Esophagus squamous epithelium (tissue), 5 donors: ENCODE data around the gene PEAR1. TPM values are rescaled to one million over a fixed set of nuclear protein-coding genes. Genes with fewer than 3 reads are reported as not detected.

Experiments used
- DNase-seq: peaks from one replicate; lab custom pipeline; 2025; lab: John Stamatoyannopoulos, UW
- H3K27ac ChIP-seq, 4 donors: fragments of 200-600 bp; sonication (generic); one replicate each; pipeline ENCODE4 v1.5.1; 2016 to 2019; ENCODE audit warnings: mild to moderate bottlenecking in 1 of 4
- H3K27me3 ChIP-seq, 4 donors: fragments of 200-600 bp; sonication (generic); 1 replicate in 3 of 4; 2 replicates in 1 of 4; pipeline versions ENCODE4 v1.5.1 to v1.6.0; 2017 to 2021; ENCODE audit warnings: antibody characterized with exemption in 1 of 4
- H3K36me3 ChIP-seq, 3 donors: fragments of 200-600 bp; sonication (generic); one replicate each; pipeline ENCODE4 v1.5.1; 2016 to 2019
- H3K4me1 ChIP-seq, 3 donors: fragments of 200-600 bp; sonication (generic); one replicate each; pipeline ENCODE4 v1.5.1; 2017 to 2019
- H3K4me3 ChIP-seq, 4 donors: fragments of 200-600 bp; sonication (generic); 1 replicate in 3 of 4; 2 replicates in 1 of 4; pipeline ENCODE4 v1.5.1; 2016 to 2019; ENCODE audit warnings: mild to moderate bottlenecking in 2 of 4, moderate library complexity in 1 of 4
- H3K9me3 ChIP-seq, 3 donors: fragments of 200-600 bp; sonication (generic); one replicate each; pipeline ENCODE4 v1.5.1; 2016 to 2019
- CTCF ChIP-seq, 6 experiments: fragments of 450-650 bp in 4 of 6; fragments of 200-600 bp in 2 of 6; sonication (generic) in 2 of 6; IDR thresholded peaks; one replicate each; pipeline ENCODE4 v1.5.1; 2016 to 2019; ENCODE audit warnings: antibody characterized with exemption in 6 of 6, mild to moderate bottlenecking in 4 of 6, moderate library complexity in 4 of 6
- POLR2A ChIP-seq, 4 donors: fragments of 450-650 bp; IDR thresholded peaks; one replicate each; pipeline ENCODE4 v1.6.1; 2017; ENCODE audit warnings: antibody characterized with exemption in 4 of 4, mild to moderate bottlenecking in 4 of 4, moderate library complexity in 3 of 4
- WGBS, 2 donors: methylation state at CpG; one replicate each; pipeline ENCODE4 v1.1.5; 2018; 5-methylcytosine and 5-hydroxymethylcytosine counted together
- intact Hi-C: fragments of 100-400 bp; cut with DNase I; formaldehyde crosslinking; loops from one replicate; pipeline ENCODE4 v1.15.0; 2022
- total RNA-seq, 4 donors: library from RNA; depleted of rRNA; stranded (reverse); fragments of >200 nt; gene quantifications; one replicate each; pipeline ENCODE4 v1.1.0, GENCODE V29; 2016
- donor health status: DM: yes; HTN: yes; CAD: no.

The PEAR1 gene
- total RNA-seq, 4 donors from 2014 or later: 1.1 to 4.6 (median 2.7) TPM

GRCh38 chr1:156881101-156881500, 12.4 kb upstream of the PEAR1 start:
- peaks cover 0 to 88% (median 0%) of the 10 kb centered on the region in 4 donors for H3K27me3 ChIP-seq

DNA sequence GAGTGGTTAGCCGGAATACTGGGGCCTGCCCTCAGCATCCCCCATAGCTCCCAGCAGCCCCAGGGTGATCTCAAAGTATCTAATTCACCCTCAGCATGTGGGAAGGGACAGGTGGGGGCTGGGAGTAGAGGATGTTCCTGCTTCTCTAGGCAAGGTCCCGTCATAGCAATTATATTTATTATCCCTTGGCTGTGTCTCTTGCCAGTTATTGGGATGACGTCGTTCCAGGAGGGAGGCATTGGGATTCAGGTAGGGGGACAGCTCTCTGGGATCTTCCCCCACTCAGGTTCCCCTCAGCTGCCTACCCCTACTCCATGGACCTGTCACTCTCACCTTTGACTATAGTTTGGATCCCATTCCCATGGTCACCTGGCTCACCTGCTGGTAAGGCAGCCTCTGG, 11.9 kb upstream of the PEAR1 start:
- 70% methylated on average over 4 of the region's 4 CpGs; no CpG with 5 or more reads in 1 of the 2 donors for WGBS, 2 donors
- H3K9me3 ChIP-seq: no peaks in the 10 kb centered on the region

More at GRCh38 chr1:156881101-156881500, 12.4 kb upstream of the PEAR1 start:
- no peaks in the 10 kb centered on the region for H3K9me3 ChIP-seq
- H3K27ac ChIP-seq: no peak overlapping the region
- H3K4me3 ChIP-seq: no peak overlapping the region
- WGBS, 2 donors: 50 to 52% methylated on average over 4 to 8 of the region's 10 CpGs
- DNase-seq: no peak
- intact Hi-C loops: no loop called here
- no peak for TF ChIP-seq CTCF (IDR thresholded peaks at IDR 0.05)
- no peak for TF ChIP-seq POLR2A (IDR thresholded peaks at IDR 0.05)
- H3K36me3 ChIP-seq: no peaks in the 10 kb centered on the region
- H3K4me1 ChIP-seq: no peaks in the 10 kb centered on the region

DNA sequence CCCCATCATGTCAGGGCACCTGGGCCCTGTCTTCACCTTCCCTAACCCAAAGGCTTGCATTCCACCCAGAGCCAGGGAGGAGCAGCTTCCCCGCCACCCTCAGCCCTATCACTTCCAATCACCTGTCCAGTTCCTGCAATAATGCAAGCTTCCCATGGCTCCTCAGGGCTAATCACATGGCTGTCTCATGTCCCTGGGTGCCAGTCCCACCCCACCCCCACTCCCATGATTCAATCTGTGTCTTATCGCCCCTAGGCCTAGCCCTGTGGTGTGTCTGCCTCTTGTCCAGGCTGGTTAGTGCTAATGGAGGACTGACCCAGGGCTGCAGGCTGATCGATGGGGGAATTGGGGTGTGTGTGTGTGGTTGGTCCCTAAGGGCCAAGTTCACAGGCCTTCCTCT, 11.0 kb upstream of the PEAR1 start:
- H3K27me3 ChIP-seq: peaks cover 0 to 88% (median 0%) of the 10 kb centered on the region in 4 donors
- H3K9me3 ChIP-seq: no peaks in the 10 kb centered on the region
- no peak for DNase-seq
- no peak overlapping the region for H3K4me3 ChIP-seq
- H3K36me3 ChIP-seq: no peaks in the 10 kb centered on the region
- no peaks in the 10 kb centered on the region for H3K4me1 ChIP-seq
- WGBS, 2 donors: 71 to 93% methylated on average over 1 of the region's 3 CpGs
- H3K27ac ChIP-seq: no peak overlapping the region
- TF ChIP-seq CTCF (IDR thresholded peaks at IDR 0.05) (no peak), POLR2A (IDR thresholded peaks at IDR 0.05) (no peak)
- intact Hi-C loops: no loop called here

More for the DNA sequence above, 11.9 kb upstream of the PEAR1 start:
- H3K36me3 ChIP-seq: no peaks in the 10 kb centered on the region
- H3K4me1 ChIP-seq: no peaks in the 10 kb centered on the region
- no peak overlapping the region for H3K27ac ChIP-seq
- intact Hi-C loops: no loop called here
- peaks cover 0 to 88% (median 0%) of the 10 kb centered on the region in 4 donors for H3K27me3 ChIP-seq
- no peak overlapping the region for H3K4me3 ChIP-seq
- TF ChIP-seq POLR2A (IDR thresholded peaks at IDR 0.05) (no peak), CTCF (IDR thresholded peaks at IDR 0.05) (no peak)
- no peak for DNase-seq

- TF ChIP-seq POLR2A (IDR thresholded peaks at IDR 0.05) (no peak), CTCF (IDR thresholded peaks at IDR 0.05) (no peak)
- no peak for DNase-seq
- Histone ChIP-seq H3K36me3 (no peaks in the 10 kb centered on the region), H3K4me1 (no peaks in the 10 kb centered on the region), H3K27me3 (peaks cover 0 to 88% (median 0%) of the 10 kb centered on the region in 4 donors), H3K4me3 (no peak overlapping the region), H3K27ac (no peak overlapping the region), H3K9me3 (no peaks in the 10 kb centered on the region)
- WGBS, 2 donors: 75 to 90% methylated on average over 2 to 3 of the region's 7 CpGs
- intact Hi-C loops: no loop called here
These were observed 9.6 kb upstream of the PEAR1 start for GRCh38 chr1:156883919-156884318.

DNA sequence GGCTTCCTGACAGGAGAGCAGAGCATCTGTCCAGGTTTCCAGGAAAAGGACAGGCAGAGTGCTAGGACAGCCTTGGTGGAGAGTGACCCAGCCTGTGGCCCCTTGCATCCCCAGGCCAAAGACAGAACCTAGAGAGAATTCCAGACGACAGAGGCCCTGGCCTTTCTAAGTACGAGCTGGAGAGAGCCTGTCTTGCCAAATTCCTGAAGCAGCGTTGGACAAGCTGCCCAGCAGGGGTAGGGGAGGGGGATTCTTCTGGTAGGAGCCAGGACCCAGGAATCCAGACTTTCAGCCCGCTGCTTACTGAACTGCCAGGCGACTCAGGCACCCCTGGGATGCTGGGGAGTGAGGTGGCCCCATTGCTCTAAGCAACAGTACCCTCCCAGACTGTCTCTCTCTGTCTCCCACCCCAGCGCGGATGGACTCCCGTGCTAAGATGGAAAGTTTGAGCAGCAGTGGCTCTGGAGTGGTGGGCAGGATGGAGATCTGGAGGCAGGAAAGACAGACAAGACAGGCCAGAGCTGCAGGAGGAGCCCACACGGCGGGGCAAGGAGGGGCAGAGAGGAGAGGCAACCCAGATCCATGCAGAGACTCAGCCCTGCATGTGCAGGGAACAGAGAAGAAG, 8.8 kb upstream of the PEAR1 start:
- Histone ChIP-seq H3K27ac (no peak overlapping the region), H3K36me3 (no peaks in the 10 kb centered on the region), H3K9me3 (no peaks in the 10 kb centered on the region), H3K4me1 (no peaks in the 10 kb centered on the region), H3K4me3 (no peak overlapping the region), H3K27me3 (peaks cover 0 to 80% (median 0%) of the 10 kb centered on the region in 4 donors)
- WGBS, 2 donors: 53 to 59% methylated on average over 3 to 8 of the region's 10 CpGs
- no peak for DNase-seq
- TF ChIP-seq CTCF (IDR thresholded peaks at IDR 0.05) (no peak), POLR2A (IDR thresholded peaks at IDR 0.05) (no peak)
- intact Hi-C loops: no loop called here
